Left hindlimb (tissue), 1 donor: ENCODE measurements around the gene PDE11A.
"Not testable (repeated sequence)": the region's sequence is repeated elsewhere in the genome, so short reads cannot be mapped to it uniquely, and the experiment has no call there.

Experiments used
- DNase-seq: peaks from one replicate; pipeline ENCODE4 v3.0.0-alpha.2; 2018

Gene PDE11A

GRCh38 chr2:178074123-178075005, 1.8 kb upstream of the PDE11A start:
- DNase-seq: no peak

DNA sequence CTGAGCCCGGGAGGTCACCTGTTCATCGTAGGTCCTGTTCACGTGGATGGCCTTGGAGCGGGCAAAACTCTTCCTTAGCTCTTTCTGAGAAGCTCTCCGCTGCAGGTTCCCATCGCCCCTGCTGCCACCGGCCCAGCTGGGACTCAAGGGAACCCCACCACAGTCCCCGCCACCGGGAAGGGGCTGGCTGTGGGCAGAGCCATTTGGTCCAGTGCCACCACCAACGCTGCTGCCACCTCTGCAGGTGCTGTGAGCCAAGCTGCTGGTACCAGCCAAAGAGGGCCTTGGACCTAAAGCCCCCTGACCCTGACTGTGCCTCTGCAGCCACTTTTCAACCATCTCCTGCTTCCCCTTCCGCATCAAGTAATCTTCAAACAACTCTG, 586 bp downstream of the PDE11A start:
- DNase-seq: no peak

DNA sequence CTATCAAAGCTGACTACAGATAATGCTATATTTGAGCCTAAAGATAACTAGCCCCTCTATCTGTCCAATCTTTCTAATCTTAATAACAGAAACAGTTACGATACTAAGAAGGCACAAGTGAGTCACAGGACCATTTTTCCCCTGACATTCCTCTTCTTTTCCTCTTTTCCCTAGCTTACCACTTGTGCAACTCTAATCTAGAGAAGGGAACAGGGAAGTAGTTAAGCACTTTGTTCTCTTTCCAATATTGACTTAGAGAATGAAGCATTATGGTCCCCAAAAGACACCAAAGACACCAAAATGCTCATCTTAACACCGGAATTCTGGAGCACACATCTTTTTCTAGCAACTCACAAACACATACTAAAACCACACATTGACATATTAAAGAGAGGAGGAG, 1.8 kb downstream of the PDE11A start:
- no peak for DNase-seq

DNA sequence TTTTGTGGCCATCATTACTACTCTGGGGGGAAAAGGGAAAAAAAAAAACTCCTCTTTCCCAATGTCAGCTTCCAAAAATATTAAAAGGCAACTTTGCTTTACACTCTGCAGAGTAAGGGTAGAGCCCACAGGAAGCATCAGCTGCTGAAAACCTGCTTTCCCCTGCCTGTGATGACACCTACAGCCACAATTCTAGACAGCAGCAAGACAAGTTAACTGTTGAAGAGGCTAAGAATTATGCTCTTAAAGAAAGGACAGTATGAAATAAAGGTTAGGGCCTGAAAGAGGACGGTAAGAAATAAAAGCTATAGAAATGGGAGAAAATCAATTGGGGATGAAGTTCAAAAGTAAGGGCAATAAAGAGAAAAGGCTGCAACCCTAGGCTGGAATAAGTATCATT, 3.0 kb downstream of the PDE11A start:
- DNase-seq: no peak

DNA sequence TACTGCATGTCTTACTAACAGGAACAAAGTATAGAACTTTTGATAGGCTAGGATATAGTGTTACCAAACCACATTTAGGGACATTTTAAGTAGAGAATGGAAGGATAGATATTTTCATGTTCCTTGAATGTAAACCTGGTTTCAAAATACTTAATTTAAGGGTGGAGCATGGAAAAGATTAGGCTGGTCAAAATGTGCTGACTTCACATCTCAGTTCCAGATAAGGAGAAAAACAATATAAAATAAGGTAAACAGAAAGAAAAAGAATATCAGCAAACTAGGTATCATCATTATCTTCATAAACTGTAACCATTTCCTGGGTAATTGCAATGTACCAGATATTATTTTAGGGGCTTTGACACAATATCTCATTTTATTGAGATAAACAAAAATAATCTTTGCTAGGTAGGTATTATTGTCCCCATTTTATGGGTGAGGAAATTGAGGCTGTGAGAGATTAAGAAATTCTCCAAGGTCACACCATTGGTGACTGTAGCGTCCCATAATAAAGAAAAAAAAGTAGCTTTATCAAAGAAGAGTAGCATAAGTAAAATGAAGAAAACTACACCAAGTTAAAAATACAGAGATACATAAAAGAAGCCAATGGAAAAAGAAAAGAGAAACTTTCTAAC, 3.6 kb downstream of the PDE11A start:
- no peak for DNase-seq

- DNase-seq: no peak
These were observed 5.5 kb downstream of the PDE11A start for GRCh38 chr2:178066890-178067669.

DNA sequence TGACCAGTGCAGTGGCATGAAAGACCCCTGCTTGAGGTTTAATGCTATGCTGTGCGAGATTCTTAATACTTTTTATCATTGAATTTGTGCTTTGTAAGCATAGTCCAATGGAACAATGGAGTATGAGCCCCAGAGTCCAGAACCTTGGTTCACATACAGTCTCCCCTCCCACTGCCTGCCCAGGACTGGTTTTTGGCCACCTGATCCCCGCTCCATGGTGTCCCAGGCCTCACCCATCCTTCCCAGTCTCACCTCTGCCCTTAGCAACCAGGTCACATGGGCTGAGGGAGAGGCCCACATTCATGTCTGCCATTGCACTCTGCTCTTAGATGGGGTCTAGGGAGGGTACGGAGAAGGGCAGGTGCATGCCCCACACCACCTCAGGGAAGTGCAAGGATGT, 6.3 kb downstream of the PDE11A start:
- no peak for DNase-seq

DNA sequence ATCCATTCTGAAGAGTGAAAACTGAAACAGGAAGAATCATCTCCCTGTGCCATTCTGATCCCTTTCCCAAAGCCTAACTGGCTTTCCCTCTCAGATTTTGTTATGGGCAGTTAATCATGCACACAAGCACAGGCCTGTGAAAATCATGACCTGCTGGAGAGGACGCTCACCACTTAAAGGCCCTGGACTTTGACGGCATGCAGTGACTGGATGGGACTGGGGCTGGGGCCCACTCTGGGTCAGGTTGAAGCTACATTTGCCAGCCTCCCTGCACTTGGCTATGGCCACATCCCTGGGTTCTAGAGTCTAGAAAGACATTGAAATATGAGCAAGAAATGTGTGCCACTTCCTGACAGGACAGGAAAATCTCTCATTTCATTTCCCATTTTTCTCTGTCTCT, 12.9 kb downstream of the PDE11A start:
- no peak for DNase-seq

GRCh38 chr2:178059111-178059510, 13.5 kb downstream of the PDE11A start:
- DNase-seq: no peak

GRCh38 chr2:178057179-178057680, 15.3 kb downstream of the PDE11A start:
- DNase-seq: no peak

DNA sequence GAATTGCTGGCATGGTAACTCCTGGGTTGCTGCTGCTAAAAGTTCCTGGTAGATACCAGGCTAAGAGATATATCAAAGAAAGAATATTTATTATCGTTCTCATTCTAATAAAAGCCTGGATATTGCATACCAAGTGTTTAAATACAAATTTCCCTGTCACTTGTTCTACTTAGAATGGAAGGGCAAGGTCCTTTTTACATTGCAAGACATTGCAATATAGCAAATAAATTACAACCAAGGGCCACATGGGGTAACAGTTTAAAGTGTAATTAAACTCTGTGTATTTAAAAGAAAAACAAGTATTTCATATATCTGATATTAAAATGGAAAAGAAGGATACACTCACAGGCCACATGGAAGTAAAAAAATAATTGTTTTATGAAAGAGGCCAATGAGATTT, 16.2 kb downstream of the PDE11A start:
- DNase-seq: no peak

DNA sequence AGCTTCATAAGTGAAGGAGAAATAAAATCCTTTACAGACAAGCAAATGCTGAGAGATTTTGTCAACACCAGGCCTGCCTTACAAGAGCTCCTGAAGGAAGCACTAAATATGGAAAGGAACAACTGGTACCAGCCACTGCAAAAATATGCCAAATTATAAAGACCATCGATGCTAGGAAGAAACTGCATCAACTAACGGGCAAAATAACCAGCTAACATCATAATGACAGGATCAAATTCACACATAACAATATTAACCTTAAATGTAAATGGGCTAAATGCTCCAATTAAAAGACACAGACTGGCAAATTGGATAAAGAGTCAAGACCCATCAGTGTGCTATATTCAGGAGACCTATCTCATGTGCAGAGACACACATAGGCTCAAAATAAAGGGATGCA, 21.3 kb downstream of the PDE11A start:
- DNase-seq: not testable (repeated sequence)

GRCh38 chr2:178047391-178047790, 25.2 kb downstream of the PDE11A start:
- no peak for DNase-seq

GRCh38 chr2:178044836-178045235, 27.7 kb downstream of the PDE11A start:
- no peak for DNase-seq

GRCh38 chr2:178043266-178043665, 29.3 kb downstream of the PDE11A start:
- DNase-seq: no peak

DNA sequence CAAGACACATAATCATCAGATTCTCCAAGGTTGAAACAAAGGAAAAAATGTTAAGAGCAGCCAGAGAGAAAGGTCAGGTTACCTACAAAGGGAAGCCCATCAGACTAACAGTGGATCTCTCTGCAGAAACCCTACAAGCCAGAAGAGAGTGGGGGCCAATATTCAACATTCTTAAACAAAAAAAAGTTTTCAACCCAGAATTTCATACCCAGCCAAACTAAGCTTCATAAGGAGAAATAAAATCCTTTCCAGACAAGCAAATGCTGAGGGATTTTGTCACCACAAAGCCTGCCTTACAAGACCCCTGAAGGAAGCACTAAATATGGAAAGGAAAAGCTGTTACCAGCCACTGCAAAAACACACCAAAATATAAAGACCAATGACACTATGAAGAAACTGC, 39.0 kb downstream of the PDE11A start:
- not testable (repeated sequence) for DNase-seq

DNA sequence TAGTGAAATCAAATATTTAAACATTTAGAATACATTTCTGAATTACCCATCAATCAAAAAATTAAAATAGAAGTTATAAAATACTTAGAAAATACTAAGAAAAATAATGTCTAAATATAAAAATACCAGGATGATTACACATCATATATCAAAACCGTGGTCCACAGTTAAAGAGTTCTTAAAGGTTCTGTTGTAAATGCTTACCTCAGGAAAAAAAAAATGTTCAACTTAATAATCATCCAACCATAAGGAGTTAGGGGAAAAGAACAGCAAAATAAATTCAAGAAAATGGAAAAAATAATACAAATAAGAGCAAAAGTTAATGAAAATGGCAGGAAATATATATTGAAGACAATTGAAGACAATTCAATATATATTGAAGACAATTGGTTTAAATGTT, 43.2 kb downstream of the PDE11A start:
- DNase-seq: no peak

DNA sequence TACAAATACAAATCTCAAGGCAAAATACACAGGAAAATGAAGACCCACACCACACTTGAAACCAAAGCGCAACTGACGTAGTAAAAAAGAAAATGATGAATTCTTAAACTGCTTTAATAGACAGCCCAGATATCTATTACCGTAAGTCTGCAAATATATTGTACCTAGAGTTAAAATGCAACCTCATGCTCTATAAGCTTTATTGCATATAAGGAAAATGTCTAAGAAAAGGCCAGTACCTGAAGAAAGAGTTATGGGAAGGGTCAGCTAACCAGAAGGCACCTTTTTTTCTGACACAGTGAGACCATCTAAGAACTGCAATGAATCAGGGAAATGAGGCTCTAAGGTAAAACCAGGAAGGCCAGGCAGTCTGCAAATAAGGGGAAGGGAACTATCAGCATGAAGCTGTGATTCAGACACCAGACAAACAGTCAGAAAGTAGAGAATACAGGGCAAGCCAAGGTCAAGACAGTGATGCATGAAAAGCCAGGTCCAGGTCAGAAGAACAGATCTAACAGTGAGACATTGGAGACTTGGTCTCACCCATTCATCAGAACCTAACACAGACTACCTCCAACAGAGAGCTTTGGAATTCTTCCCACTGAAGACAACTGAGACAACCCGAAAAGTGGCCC, 46.9 kb downstream of the PDE11A start:
- no peak for DNase-seq

- no peak for DNase-seq
These were observed 54.4 kb downstream of the PDE11A start for GRCh38 chr2:178018141-178018540.

DNA sequence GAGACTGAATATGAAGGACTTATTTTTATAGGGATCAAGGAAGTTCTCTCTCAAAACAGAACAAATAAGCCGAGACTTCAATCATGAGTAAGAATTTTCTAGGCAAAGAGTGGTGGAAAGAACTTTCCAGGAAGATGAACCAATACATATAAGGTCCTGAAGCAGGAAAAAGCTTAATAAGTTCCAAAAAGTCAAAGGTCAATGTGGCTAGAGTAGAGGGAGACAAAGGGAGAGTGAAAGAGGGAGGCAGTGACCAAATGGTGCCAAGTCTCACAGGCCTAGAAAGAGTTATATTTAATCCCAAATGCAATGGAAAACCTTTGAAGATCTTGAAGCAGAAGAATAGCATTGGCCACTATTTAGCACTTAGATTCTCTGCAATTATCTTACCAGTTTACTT, 56.0 kb downstream of the PDE11A start:
- DNase-seq: no peak

- DNase-seq: no peak
These were observed 59.9 kb downstream of the PDE11A start for GRCh38 chr2:178012639-178013038.

DNA sequence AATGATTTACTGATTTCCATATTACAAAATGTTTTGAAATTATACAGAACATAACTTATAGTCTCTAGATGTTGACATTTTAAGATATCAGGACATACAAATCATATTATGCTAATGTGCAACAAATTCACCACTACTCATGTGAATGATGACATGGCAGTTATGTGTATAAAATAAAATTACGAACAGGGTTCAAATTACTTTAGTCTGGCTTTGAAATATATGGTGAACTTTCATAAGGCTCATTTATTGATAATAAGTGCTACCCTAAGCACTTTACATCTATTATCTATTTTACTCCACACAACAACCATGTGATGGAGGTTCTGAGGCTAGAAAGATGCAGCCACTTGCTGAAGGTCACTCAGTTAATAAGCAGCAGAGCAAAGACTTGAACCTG, 62.8 kb downstream of the PDE11A start:
- no peak for DNase-seq
